ENCODE results near the gene DNAH5.
A peak's percentile ranks its signal among the peaks of the same experiment; 100 is the strongest.
"Not testable (repeated sequence)": the region's sequence is repeated elsewhere in the genome, so short reads cannot be mapped to it uniquely, and the experiment has no call there.

Gene DNAH5, protein sequence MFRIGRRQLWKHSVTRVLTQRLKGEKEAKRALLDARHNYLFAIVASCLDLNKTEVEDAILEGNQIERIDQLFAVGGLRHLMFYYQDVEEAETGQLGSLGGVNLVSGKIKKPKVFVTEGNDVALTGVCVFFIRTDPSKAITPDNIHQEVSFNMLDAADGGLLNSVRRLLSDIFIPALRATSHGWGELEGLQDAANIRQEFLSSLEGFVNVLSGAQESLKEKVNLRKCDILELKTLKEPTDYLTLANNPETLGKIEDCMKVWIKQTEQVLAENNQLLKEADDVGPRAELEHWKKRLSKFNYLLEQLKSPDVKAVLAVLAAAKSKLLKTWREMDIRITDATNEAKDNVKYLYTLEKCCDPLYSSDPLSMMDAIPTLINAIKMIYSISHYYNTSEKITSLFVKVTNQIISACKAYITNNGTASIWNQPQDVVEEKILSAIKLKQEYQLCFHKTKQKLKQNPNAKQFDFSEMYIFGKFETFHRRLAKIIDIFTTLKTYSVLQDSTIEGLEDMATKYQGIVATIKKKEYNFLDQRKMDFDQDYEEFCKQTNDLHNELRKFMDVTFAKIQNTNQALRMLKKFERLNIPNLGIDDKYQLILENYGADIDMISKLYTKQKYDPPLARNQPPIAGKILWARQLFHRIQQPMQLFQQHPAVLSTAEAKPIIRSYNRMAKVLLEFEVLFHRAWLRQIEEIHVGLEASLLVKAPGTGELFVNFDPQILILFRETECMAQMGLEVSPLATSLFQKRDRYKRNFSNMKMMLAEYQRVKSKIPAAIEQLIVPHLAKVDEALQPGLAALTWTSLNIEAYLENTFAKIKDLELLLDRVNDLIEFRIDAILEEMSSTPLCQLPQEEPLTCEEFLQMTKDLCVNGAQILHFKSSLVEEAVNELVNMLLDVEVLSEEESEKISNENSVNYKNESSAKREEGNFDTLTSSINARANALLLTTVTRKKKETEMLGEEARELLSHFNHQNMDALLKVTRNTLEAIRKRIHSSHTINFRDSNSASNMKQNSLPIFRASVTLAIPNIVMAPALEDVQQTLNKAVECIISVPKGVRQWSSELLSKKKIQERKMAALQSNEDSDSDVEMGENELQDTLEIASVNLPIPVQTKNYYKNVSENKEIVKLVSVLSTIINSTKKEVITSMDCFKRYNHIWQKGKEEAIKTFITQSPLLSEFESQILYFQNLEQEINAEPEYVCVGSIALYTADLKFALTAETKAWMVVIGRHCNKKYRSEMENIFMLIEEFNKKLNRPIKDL (N-terminal part only)

DNA sequence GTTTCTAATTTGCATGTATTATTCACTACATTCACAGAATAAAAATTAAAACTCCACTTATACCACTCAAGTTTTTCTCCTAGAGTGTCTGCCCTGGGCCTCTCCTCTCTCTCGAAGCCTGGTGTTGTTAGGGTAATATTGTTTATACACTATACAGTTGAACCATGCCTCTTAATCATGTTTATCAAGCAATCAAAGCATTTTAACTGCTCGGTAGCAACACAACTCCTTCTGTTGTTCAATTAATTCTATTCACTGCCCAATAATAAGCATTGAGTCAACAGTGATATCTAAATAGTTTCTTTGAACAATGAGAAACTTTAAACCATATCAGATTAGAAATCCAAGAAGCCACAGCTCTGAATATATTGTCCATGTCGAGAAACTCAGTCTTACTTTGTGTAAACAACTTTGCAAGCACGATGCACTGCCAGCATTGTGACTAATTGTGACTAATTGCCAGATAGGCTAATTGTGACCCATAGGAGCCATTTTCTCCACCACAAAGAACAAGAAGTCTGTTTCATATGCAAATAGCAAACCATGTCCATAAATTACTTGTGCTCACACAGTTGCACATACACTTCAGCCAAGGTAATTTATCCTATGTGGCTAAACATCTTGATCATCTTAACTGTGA, at the start of gene DNAH5:
Gene DNAH5 (minus strand): TSS at position 129 of the 640 bp plus-strand sequence. CDS start 250 bp downstream, outside the sequence.
- no peak for DNase-seq

DNA sequence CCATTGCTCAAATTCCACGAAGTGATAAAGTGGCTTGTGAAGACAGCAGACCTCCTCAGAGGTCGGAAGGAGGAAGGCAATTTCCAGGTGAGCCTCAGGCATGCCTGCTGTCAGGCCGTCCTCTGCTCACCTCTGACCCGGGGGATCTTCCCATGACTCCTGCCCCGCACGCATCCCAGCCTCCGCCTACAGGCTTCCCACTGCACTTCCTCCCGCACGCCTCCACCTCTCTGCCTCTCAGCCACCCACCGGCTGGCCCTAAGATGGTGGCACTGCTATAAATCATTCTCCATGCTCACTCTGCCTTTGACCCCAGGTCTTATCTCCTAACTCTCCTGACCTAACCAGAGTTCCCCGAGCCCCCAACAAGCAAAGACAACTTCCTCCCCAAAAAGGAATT, 49.4 kb upstream of the DNAH5 start:
- DNase-seq, result no peak

DNA sequence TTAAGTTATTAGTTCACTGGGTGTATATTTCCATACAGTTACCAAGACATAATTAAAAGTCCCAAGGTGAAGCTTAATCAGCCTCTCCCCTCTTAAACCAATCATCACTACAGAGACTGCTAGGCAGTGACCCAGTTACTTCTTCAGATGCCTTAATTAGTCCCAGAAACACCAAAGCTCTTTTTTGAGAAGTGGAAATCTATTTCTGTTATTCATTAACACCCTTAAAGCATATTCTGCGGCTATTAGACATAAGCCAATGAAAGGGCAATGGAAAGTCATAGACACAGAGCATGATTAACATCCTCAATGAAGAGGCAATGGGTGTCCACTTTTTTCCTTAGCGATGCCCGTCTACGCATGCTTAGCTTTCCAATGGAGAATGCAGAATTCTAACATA, 48.3 kb upstream of the DNAH5 start:
- DNase-seq, result no peak

DNA sequence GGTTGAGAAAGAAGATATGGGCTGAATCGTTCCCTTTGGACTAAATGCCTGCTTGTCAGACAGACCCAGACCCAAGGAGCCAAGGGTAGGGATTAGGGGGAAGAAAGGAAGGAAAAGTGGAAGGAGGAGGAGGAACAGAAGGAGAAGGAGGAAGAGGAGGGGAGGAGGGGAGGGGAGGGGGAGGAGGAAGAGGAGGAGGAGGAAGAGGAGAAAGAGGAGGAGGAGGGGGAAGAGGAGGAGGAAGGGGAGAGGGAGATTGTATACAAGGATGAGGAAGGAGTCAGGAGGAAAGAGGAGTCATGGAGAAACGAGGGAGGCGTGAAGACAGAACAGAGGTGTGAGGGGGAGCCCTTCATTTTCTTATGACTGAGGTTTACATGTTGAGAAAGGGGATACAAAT, 46.9 kb upstream of the DNAH5 start:
- DNase-seq, result no peak

DNA sequence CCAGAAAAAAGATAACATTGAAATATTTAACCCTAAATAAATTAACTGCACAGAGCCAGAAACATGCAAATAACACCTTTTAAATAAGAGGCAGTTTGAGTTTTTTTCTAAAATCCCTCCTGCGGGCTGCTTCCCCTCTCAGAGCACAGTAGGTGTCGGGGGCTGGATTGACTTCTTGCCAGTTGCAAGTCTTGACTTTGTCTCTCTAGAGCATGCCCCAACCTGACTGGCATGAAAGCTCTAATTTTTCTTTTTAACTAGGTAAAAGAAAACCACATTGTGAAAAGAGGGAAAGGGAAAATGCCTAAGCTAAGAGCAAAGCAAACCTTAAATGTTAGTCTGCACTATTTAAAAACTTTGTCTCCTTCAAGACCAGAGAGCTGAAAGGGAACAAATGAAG, 46.4 kb upstream of the DNAH5 start:
- no peak for DNase-seq

DNA sequence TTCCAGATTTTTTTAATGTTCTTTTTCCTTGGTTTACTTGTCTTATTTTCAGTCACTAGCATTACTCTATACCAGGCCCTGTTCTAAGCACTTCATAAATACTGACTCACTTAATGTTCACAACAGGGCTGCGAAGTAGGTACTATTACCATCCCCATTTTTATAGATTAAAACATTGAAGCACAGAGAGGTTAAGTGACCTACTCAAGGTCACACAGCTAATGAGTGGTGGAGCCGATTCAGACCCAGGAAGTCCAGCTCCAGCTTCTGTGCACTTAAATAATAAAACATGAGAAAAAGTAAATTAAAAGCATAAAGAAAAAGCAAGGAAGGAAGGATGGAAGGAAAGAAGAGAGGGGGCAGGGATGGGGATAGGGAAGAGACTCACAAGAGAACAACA, 45.3 kb upstream of the DNAH5 start:
- DNase-seq, result no peak

DNA sequence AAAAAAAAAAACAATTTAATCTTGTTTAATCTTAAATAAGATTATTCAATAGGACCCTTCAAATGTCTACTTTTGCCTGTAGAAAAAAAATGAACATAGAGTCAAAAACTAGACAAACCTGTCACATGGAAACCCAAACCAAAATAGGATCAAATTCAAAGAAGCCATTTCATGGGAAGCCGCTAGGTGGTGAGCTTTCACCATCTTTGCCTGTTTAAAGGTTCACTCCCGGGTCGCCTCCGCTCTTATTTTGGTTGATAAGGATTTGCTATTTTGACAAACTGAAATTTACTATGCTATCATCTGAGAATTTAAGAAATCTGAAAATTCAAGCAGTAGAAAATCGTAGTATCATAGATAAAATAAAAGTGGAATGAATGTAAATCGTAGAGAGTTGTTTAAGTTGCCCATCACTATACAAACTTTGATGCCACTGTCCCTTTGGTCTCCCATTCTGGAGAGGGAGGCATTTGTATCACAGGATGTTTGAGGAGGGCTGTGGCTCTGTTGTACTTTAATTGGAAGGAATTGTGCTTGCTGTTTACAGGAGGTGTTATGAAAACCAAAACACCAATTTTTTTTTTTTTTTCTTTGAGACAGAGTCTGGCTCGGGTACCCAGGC, 43.5 kb upstream of the DNAH5 start:
- DNase-seq, result peak in 1 of 2 experiments; percentile 19

DNA sequence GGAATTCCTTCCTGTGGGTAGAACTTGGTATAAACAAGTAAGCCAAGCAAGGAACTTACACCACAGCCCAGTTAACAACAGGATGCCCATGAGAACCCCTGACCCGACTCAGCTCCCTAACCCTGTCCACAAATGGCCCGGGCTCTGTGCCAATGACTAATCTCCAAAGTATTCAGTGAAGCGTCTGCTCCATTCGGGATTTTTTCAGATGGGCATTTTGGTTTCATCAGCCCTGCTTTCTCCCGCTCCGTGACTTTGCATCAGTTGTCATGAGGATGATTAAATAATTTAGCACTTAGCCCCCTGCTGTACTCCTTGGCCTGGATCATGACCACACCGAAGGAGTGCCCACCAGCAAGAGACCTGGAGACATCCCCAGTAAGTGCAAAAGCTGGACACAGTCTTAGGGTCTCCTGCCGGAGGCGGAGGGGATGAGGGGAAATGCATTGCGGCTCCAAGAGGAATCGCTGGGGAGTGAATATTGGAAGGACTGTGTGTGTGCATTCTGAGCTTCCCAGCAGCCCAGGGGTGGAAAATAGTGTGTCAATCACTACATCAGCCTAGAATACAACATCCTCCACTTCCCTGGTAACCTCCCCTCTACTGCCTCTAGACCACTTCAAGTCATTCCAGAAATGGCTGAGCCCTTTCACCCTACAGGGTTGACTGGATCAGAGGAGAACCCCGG, 41.4 kb upstream of the DNAH5 start:
- no peak for DNase-seq

DNA sequence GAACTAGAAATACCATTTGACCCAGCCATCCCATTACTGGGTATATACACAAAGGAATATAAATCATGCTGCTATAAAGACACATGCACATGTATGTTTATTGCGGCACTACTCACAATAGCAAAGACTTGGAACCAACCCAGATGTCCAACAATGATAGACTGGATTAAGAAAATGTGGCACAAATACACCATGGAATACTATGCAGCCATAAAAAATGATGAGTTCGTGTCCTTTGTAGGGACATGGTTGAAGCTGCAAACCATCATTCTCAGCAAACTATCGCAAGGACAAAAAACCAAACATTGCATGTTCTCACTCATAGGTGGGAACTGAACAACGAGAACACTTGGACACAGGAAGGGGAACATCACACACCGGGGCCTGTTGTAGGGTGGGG, 40.4 kb upstream of the DNAH5 start:
- DNase-seq, result not testable (repeated sequence)

DNA sequence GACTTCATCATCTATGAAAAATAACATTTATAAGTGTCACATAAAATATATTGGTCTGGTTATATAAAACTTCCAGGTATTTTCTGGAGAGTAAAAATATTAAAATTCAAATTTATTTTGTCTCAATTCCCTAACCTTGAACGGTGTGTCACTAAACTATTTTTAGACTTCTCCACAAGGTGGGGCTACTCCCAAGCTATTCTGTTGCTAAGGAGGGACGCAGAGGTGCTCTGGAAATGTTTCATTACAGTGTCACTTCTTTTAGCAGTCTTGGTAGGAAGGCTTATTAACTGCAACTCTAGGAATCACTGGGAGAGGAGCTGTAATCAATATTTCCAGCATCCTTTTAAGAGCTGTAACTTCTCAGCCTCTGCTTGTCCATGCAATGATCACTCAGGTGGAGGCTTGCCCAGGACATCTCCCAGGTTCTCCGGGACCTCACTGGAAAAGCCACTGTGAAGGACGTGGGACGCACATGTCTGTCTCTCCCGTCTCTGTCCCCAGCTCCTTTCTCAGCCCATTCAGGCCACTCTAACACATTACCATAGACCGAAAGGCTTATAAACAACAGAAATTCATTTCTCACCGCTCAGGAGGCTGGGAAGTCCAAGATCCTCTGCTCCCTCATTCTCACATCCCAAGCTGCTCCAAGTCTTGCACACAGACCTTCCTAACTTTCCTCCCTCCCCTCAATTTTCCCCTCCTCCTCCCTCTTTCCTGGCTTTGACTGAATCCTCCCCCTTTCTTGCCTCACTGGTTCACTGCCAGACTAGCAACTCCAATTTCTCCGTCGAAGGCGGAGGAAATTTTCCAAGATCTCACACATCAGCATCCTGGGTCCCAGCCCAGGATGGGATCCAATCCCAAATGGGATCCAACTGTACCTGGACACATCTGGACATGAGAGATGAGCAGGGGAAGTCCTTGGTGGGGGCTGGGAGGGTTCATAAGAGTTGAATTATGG, 32.7 kb upstream of the DNAH5 start:
- no peak for DNase-seq

DNA sequence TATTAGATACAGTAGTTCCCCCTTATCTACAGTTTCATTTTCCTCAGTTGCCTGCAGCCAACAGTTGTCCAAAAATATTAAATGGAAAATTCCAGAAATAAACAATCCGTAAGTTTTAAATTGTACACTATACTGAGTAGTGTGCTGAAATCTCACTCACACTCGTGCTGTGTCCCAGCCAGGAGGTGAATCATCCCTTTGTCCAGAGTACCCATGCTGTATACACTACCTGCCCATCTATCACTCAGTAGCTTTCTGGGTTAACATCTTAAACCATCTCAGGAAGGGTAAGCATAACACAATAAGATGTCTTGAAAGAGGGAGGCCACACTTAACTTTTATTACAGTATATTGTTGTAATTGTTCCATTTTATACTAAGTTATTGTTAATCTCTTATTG, 31.7 kb upstream of the DNAH5 start:
- no peak for DNase-seq

DNA sequence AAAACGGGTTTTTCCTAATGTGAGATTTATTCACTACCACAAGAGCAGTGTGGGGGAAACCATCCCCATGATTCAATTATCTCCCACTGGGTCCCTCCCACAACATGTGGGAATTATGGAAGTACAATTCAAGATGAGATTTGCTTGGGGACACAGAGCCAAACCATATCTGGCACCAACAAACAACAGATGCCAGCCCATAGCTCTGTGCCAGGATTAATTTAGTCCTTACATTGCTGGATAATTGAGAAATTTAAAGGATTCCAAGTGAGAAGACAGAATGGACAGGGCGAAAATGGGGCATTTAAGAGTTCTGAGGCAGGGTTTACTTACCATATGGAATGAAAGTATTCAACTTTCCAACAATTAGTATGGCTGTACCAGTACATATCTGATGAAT, 30.8 kb upstream of the DNAH5 start:
- no peak for DNase-seq

DNA sequence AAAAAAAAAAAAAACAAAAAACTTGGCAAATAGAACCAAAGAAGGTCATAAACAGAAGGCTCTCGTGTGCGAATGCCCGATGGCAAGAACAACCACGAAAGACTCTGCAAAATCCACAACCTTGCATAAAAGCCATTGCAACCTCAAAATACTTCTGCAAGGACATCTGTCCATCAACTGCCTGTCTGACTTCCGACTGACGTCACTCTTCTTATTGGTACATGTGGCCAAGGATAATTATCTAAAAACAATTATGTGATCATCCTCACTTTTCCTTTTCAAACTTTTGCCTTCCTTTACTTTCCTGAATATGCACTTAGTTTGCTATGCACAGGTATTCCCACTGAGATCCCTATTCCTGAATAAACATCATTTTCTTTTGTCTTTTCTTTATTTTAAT, 29.2 kb upstream of the DNAH5 start:
- DNase-seq, result no peak

DNA sequence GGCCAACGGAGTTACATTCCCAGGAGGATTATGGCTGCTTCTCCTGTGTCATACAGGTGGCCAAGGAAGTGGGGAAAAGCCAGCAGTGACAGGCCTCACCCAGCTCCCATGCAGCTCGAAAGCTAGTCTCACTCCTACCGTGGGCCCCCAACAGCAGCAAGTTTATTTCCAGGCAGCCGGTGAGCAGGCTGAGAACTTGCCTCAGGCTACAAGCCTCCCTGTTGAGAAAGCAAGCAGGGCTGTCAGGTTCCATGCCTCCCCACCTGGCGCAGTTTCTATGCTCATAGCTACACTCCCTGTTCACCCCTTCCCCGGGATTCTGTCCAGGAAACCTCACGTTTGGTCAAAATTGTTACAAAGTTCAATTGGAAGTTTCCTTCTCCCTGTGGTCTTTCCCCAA, 27.5 kb upstream of the DNAH5 start:
- DNase-seq, result no peak

DNA sequence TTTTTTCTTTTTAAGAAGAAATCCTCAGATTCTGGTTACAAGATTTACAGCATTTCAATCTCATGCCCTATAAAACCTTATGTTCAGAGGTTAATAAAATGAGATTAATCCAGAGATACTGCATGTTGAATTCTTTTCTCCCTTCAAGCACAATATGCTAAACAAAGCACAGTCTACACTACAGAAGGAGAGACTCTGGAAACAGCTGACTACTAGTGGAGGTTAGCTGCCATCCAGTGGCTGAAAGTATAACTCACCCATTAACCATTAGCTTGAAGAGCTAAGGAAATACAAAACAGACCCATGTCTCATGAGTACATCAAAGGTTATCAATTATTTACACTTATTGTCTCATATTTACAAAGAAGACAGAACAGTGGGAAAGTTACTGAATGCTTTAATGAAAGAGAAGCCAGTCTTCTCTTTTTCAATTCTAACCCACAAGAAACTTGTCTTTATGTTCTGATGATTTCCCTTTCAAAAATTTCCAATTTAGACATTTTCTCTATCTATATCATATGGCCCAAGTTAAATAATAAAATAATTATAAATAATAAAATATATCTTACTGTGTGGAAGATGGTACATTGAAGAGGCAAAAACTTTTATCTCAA, 12.7 kb upstream of the DNAH5 start:
- peak in 1 of 2 experiments; percentile 36 for DNase-seq

DNA sequence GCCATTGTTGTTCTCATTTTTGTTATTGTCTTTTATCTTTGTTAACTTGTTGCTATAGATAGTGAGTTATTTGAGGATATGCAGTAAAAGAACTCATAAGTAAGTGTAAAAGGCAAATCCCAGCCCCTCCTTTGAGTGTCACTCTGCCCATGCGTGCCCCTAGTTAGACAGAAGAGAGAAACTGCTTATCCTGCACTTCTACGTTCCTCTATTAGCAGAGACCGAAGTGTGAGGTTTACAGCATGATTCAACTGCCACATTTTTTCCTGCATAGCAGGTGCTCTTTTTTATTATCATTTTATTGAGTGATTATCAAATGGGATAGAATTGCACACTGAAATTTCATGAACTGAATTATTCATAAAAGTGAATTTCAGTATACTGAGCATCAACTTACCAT, 12.0 kb upstream of the DNAH5 start:
- no peak for DNase-seq

DNA sequence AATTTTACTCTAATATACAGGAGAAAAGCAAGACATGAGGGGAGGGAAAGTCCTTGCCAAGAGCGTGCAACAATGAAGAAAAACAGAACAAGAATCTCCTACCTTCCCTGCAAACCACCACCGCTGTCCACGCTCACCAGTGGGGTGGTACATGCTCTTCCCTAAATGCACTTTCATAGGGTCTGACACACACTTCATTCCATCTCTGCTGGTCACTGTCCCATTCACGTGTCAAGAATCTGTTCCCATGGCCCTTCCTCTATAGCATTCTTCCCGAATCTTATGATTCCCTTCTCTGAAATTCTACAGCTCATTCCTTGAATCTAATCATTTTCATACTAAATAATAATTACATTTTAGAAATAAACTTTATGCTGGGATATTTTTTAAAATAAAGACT, 11.4 kb upstream of the DNAH5 start:
- no peak for DNase-seq

DNA sequence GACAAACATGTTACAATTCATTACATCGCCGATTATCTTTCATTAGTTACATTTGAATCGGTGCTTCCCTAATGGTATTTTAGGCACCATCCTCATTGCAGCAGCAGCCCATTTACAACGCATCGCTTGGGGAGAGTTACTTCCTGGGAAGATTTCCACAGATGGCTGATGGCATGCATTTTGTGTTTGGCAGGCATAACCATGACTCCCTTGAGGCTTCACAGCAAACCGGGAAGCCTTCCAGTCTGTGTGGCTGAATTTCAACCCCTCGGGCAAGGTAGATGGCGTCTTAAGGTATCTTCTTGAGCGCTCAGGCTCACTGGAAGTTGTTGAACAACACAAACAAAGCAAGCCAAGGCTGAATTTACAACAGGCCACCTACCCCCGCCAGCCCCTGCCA, 1.6 kb upstream of the DNAH5 start:
- no peak for DNase-seq

DNA sequence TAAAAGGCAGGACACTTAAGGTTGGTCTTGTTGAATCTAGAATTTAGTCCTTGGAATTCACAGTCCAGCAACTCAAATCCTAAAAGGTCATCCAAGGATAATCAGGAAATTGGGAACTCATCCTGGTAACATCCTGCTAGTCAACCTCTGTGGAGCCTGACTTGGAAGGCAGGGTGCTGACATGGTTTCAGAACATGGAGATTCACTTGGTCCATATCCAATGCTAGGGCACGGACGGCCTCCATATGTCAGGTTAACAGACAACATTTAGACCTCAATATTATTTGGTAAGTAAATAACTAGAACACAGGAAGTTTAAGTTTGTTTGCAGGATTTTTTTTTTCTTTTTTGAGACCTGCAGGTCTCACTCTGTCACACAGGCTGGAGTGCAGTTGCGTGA, 783 bp upstream of the DNAH5 start:
- no peak for DNase-seq

DNA sequence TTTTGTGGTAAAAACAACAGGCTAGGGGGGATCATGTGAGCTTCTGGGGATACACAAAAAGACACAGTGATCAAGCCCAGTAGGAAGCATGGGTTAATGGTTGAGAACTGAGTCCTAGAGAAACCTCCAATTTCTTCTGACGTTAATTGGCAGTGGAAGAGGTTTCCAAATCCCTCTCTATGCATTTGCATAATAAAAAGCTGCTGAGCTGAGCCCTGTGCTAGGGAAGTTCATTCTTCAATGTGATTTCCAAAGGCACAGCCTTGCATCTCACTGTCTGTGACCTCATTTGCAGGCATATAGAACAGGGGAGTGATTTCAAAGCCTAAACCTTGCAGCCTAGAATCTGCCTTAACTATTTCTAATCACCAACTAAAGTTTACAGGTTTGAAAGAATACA, 812 bp downstream of the DNAH5 start:
- DNase-seq, result no peak

All from NCI-H187 (cell line).